OCI-M1 (cell line): ENCODE measurements around the gene UBE2H.

Source experiments
- DNase-seq: peaks from one replicate; lab custom pipeline; 2025; lab: John Stamatoyannopoulos, UW

The UBE2H gene

DNA sequence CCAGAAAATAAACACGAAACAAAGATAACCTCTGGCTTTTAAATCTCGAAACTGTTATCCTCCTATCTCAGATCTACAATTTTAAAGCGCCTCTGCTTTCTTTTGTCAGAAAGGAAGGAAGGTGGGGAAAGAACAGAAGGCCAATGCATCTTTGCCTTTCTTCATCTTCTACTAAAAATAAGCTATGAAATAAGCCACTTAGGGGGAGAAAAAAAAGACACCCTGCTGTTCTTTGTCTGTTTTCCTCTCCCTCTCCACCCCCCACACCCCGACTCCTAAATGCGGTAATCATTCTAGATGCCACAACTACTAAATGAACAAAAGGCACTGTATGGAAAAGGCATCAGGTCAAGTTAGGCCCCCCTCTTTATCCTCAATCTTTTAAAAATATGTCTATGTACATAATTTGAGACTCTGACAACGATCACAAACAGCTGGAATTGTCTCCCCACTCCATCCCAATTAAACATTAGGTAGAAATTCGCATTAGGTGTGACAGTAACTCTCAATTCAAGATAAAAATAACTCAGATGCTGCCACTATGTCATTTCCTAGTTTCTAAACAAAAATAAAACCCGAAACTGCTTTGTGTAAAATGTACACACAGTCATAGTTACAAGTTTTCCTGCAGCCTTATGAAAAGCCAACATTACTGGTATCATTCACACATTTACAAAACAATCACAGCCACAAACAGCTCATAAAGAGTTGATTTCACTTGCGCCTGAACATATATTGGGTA is 2.4 kb downstream of the UBE2H start:
- DNase-seq, result no peak

DNA sequence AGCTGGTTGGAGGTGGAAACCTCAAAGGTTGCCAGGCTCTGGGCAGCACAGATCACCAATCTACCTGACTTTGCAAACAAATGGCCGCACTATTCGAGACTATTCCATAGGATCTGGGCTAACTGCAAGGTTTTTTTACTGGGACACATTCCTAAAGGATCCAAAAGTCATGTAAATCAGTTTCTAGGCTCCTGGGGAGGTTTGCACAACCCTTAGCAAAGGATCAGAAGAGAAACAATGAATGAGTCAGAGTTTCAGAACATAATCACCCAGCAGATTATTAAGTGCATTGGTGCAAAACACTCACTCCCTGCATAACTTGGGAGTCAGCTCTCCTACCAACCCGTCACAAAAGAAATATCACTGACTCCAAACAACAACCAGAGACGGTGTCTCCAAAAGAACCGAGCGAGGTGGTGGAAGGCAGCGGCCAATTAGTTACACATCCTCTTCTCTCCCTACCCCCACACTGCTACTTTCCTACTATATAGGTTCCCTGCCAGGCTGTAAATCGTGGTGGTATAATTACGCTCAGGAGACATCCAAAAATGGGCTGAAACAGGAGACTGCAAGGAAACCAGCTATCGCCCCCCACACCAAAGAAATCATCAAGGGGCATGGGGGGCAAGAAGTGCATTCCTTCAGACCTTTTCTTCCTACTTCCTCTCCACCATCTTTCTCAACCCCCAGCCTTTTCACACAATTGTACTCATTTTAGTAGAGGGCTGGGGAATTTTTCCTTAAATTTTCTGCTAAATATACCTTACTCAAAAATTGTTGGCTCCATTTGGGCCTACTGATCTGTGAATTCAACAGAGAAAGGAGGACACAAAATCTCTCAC is 3.2 kb downstream of the UBE2H start:
- DNase-seq, result no peak

DNA sequence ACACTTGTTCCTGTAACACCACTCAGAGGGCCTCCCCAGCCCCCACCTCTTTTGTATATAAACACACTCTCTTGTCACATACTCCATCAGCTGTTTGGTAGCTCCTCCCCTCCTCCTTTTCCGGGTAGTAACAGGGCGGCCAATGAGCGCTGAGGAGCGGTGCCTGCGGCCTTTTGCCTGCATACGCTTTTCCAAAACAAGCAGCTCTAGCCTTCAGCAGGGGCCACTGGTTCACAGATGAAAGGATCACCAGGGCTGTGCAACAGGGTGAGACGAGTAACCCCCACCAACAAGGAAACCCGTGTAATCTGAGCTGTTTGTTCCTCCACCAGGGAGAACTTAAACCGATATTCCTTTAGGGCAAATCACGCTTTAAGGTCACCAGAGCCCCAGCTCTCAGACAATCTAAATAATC is 3.9 kb downstream of the UBE2H start:
- DNase-seq, result peak; percentile 27

DNA sequence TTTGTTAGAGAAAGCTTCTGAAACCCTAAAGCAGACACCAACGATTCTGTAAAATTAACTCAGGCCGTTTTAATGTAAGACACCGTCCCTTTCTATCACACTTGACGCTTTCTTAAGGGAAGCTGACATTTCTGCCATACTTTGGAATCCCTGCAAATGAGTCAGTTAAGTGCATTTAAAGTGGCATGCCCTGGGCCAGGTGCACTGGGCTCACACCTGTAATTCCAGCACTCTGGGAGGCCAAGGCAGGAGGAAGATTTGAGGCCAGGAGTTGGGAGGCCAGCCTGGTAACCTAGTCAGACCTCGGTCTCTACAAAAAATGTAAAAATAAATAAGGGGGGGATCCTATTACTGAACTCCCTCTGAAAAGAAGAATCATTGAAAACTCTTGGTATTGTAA is 4.4 kb downstream of the UBE2H start:
- no peak for DNase-seq

DNA sequence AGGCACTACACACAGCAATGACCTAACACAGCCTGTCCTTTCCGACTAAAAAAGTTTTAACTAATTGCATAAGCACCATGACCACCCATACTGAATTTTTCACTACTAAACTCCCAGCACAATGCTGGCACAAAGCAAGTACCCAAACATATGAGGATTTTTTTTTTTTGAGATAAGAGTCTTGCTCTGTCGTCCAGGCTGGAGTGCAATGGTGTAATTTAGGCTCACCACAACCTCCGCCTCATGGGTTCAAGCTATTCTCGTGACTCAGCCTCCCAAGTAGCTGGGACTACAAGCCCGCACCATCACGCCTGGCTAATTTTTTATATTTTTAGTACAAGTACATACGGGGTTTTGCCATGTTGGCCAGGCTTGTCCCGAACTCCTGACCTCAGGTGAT is 5.1 kb downstream of the UBE2H start:
- DNase-seq, result no peak

DNA sequence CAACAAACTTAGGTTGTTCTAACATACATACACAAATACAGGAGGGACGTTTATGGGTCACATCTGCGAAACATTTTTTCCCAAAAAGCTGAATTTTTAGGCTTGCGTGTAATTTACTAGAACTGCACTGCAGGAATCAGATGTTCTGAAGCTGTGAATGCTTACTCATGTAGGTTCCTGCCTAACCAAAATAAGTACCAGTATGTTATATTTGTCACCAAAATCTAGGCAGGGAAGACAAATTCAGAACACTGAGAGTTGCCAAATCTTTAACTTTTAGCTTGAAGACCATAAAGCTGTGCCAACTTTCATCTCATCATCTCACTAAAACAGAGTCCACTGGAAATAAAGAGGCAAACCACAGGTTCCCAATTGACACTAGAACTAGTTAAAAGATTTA is 5.7 kb downstream of the UBE2H start:
- DNase-seq, result no peak

DNA sequence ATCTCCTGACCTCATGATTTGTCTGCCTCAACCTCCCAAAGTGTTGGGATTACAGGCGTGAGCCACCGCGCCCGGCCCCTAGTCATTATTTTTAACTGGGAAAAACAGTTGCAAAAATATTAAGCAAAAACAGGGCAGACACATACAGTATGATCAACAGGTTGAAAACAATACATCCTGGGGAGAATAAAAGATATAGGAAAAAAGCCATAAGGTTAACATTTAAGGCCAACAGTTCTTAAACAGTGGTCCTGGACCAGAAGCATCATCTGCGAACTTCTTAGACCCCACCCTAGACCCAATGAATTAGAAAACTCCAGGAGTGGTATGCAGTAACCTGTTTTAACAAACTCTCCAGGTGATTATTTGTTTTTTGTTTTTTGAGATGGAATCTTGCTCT is 6.5 kb downstream of the UBE2H start:
- DNase-seq, result no peak

DNA sequence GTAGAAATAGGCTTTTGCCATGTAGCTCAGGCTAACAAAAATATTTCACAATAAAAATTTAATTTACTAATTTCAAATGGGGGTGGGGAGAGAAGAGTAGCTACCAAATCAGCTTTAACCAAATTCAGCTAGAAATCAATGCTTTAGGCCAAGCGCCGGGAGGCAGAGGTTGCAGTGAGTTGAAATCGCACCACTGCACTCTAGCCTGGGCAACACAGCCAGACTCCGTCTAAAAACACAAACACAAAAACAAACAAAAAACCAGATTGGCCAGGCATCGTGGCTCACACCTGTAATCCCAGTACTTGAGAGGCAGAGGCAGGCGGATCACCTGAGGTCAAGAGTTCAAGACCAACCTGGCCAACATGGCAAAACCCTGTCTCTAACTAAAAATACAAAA is 9.4 kb downstream of the UBE2H start:
- DNase-seq, result no peak

DNA sequence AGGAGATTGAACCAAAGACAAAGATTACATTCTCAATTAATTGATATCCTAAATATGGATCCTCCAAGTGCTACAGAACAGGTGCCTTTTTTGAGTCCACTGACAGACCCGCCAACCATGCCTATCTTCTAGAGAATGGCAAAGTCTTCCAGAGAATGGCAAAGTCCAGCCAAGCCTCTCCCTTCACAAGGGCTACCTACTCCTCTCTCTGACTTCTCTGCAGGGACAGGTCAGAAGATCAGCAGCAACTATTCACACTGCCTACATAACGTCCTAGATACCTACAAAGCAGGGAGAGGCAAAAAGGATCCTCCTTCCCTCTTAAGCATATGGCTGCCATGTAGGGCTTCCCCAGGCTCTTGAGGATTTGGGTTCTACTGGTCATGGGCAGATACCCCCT is 12.4 kb downstream of the UBE2H start:
- DNase-seq, result no peak

DNA sequence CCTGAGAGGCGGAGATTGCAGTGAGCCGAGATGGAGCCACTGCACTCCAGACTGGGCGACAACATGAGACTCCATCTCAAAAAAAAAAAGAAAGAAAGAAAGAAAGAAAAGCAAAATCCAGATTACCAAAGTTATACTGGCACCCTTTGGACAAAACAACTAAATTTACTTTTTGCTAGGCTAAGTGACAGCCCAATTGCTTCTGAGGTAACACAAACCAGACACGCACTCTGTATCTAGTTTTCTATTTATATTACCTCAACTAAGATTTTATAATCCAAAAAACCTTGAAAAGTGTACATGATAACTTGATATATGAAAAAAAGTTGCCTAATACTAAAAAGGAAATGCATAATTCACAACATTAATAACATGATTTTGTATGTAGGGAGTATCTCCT is 12.9 kb downstream of the UBE2H start:
- no peak for DNase-seq

DNA sequence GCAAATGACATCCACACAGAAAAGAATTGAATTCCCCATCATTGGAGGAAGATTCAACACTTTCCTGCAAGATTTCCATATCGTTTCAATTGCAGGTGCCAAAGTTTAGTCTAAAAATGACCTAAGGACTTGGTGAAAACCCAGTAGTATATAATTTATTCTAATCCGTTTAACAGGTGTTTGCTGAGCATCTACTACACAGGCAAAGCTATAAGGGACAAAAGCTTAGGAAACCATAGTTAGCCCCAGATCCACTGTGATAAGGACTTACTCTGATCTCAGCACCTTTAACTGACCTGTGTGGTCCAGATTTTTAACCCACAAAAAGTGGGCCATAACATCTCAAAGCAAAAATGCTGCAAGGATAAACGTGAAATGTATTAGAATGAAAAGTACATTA is 19.1 kb downstream of the UBE2H start:
- no peak for DNase-seq

DNA sequence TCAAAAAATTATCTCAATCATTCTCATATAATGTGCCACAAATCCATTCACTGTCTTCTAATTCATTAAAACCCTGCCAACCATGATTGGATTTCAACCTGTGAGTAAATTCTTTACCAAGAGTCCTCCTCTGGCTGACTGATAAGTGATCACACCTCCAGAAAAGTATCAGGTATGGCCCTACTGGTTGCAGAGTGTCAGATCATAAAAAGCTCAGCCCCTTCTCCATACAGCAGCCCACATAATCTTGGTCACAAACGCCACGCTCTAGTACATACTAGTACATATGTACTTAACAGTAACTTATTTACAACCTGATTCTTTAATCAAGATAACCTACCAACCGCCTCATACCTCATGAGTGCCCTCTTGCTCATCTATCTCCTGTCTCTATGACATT is 26.1 kb downstream of the UBE2H start:
- DNase-seq, result no peak

DNA sequence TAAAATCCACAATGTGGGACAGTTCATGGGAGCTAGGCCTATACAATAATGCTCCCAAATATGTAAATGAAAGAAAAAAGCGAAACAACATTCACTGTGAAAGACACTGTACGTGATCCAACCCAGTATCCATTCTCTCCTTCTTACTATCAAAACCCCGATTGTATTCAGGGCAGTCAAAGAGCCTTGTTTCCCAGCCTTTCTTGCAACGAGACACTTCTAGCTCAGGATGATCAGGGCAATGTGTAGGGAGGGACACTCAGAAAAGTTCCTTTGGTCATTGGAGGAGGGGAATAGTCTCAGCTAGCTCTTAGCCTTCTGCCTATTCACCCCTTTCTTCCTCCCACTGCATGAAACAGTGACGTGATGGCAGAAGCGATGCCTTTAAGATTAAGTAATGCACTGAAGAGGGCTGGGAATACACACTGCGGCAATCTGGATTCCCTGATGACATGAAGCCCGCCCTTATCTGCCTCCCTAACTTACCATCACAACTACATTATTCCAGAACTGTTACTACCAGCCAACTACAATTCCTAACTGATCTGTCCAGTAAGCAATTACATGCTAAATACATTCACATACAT is 27.3 kb downstream of the UBE2H start:
- DNase-seq, result no peak

DNA sequence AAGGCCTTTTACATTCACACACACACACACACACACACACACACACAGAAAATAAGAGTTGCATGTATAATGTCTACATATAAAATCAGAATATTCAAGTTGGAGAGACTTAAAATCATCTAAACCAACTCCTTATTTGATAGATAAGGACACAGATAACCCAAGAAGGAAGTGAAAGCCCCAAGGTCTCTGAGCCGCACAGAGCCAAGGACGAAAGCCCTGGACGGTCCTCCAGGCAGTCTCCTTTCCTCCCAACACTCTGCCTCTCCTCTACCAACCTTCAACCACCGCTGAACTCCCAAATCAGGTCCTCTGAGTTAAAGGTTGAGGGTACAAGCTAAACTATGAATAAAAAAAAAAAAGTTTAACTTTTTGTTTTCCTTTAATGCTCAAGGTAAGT is 28.2 kb downstream of the UBE2H start:
- no peak for DNase-seq

DNA sequence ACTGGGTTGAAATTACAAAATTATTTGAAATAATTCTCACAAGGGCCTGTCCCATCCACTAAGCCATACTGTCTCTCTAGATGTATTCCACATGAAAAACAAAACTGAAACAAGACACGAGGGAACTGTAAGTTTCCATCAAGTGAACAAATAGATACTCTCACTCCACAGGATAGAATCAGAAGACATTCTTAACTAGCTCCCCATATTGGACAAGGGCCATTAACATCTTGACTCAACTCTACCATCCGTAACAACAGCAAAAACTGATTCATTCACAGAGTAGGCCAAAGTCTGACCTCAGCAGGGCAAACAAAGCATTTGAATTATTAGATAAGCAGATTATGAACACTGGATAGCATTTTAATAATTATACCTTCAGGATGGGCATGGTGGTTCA is 29.1 kb downstream of the UBE2H start:
- no peak for DNase-seq

DNA sequence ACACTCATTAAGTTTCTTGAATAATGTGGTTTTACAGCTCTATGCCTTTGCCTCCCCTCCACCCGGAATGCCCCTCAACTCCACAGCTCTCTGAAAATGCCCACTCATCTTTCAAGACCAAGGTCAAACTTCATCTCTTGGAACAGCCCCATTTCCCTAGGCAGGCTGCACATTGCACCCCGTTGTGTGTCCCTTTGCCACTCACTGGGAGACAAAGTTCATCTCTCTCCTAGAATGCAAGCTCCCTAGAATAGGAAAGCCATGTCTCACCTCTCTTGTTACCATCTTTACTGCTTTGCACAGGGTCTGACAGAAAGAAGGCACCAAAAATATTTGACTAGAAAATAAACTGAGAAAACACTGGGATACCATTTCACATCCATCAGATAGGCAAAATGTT is 33.3 kb downstream of the UBE2H start:
- DNase-seq, result no peak

DNA sequence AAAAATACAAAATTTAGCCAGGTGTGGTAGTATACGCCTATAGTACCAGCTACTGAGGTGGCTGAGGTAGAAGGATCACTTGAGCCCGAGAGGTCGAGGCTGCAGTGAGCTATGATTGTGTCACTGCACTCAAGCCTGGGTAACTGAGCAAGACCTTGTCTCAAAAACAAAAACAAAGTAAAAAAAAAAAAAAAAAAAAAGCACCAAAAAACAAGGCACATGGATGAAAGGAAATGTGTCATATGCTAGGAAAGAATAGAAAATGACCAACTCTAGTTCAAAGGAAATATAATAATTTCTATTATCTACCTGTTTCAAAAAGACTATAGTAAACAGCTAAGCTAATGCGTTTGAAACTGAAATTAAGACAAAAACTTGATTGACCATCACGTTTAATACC is 33.8 kb downstream of the UBE2H start:
- no peak for DNase-seq

DNA sequence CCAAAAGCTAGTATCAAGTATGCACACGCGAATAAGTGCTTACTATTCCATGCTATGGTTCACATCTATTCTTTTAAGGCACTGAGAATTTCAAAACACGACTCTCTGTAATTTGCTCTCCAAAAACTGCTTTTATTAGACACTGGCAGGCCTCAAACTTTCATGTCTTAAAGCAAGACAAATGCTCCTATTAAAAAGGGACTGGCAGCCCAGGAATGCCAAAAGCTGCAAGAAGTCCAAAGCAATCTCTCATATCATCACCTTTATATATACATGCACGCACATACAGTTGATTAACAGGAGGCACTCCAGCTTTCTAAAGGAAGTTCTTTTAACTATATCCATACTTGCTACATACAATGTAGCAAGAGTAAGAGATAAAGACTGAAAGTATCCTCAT is 34.8 kb downstream of the UBE2H start:
- no peak for DNase-seq

DNA sequence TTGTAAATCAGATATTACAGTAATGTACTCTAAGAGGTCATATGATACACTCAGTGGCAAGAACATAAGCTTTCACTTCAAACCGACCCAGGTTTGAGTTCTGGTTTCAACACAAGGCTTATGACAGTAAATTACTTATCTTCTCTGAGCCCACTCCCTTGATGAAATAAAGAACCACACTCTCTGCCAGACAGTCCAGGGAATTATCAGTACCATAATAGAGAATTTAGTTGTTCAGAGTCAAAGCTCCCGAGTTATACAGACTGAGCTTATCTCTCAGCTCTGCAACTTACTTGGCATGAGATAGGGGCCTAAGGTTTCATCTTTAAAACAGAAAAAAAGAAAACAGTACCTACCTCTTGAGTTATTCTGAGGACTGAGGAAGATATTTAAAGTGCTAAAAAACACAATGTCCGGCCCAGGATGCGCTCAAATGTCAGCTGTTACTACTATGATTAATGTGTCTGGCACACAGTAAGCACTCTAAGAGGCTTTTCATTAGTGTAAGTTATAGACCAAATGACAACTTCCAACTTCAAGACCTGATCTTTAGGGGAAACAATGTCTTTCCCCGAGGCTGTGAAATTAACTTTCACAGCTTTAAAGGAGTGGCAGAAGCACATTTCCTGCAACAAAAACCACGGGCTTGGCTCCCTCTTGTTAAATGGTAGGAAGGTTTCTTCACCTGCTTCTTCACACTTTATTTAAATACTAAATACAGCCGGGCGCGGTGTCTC is 38.1 kb downstream of the UBE2H start:
- DNase-seq, result peak; percentile 58

DNA sequence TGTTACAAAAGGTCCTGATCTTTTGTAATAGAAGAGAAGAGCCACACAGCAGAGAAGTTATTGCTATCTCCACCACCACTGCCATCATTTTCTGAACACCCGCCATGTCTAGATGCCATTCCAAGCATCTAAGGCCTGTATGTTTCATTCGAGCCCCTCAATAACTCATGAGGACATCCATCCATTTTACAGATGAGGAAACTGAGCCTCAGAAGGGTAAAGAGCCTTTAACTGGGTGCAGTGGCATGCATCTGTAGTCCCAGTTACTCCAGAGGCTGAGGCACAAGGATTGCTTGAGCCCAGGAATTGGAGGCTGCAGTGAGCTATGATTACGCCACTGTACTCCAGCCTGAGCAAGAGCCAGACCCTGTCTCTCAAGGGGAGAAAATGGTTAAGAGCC is 39.3 kb downstream of the UBE2H start:
- no peak for DNase-seq

DNA sequence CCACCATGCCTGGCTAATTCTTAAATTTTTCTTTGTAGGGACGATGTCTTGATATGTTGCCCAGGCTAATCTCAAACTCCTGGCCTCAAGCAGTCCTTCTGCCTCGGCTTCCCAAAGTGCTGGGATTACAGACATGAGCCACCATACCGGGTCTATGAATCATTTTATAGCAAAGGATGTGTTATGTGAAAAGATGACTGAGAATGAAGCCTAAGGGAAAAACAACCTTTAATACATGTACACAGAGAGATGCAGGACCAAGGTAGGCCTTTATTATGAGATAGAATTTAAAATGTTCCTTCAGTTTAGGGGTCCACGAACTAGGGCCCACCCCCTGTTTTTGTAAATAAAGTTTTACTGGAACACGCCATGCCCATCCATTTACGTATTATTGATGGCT is 41.0 kb downstream of the UBE2H start:
- DNase-seq, result no peak

DNA sequence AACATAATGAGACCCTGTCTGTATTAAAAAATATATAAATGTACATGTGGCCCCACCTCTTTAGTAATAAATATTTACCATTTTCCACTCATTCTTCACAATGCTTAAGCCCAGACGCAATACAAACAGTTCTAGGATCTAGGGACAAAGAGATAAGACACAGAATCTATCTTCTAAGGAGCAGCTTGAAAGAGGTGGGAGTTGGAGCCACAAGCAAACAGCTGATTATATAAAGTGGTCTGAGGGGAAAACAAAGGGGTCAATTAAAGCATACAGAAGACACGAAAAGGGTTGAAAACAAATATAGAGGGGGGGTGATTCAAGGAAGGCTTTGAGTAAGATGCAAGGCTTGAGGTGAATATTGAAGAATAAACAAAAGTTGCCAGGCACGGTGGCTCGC is 43.1 kb downstream of the UBE2H start:
- DNase-seq, result no peak

DNA sequence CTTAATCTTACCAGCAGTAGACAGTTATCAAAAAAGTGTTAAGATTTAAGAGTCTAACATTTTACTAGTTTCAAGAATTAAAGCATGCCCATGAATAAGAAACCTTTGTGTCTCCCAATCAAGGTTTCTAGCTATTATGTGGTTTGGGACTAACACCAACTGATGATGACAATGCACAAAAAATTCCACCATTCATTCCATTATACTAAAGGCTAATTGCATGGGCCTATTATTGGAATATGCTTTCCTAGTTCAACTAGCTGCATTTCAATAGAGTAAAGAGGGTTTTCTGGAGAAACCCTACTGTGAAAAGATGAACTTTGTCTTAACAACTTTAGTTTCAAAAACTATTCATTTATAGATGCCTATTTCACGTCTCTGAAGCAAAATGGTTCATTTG is 44.6 kb downstream of the UBE2H start:
- DNase-seq, result peak; percentile 17
